BE2C (cell line): Measurements from ENCODE around the gene PDE10A.
"Not testable (repeated sequence)": the region's sequence is repeated elsewhere in the genome, so short reads cannot be mapped to it uniquely, and the experiment has no call there.

Experiments
- DNase-seq: peaks from one replicate; pipeline ENCODE4 v3.0.0-alpha.2; 2020
- H3K27me3 ChIP-seq: fragments of 250-450 bp; sonication (Bioruptor Pico); 2 replicates; pipeline ENCODE4 v1.5.1; 2020; ENCODE audit warnings: mild to moderate bottlenecking
- H3K36me3 ChIP-seq: fragments of 250-450 bp; sonication (Bioruptor Pico); 2 replicates; pipeline ENCODE4 v1.5.1; 2020; ENCODE audit warnings: mild to moderate bottlenecking
- H3K4me1 ChIP-seq: fragments of 250-450 bp; sonication (Bioruptor Pico); 2 replicates; pipeline ENCODE4 v1.5.1; 2020
- H3K4me3 ChIP-seq: 2 replicates; pipeline ENCODE4 v1.5.1; 2011; ENCODE audit warnings: low read depth, low read length
- H3K9me3 ChIP-seq: fragments of 250-450 bp; sonication (Bioruptor Pico); 2 replicates; pipeline ENCODE4 v1.5.1; 2020
- TF ChIP-seq, protein P1 (sequence below): IDR thresholded peaks from 2 replicates; pipeline ENCODE4 v1.5.1; 2012; ENCODE audit warnings: mild to moderate bottlenecking, low read depth, low read length

PDE10A gene

DNA sequence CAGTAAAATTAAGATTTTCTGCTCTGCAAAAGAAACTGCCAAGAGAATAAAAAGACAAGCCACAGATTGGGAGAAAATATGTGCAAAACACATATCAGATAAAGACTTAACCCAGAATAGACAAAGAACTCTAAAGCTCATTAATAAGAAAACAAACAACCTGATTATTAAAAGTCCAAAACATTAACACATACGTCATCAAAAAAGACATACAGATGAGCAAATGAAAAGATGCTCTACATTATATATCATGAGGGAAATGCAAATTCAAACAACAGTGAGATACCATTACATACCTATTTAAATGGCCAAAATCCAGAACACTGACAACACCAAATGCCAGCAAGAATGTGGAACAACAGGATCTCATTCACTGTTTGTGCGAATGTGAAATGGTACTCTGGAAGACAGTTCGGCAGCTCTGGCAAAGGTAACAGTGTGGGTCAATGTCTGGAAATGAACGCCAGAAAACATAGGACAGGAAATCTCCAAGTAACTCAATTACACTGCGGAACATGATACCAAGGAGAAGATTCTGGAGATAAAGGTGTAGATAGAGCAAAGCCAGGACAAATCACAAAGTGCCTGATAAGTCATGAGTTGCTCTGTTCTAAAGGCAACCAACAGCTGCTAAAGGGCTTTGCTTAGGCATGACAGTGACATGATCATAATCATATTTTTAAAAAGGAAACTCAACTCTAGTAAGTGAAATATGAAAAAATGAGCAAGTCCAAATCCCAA is 96.8 kb downstream of the PDE10A start:
- TF ChIP-seq, protein P1, sequence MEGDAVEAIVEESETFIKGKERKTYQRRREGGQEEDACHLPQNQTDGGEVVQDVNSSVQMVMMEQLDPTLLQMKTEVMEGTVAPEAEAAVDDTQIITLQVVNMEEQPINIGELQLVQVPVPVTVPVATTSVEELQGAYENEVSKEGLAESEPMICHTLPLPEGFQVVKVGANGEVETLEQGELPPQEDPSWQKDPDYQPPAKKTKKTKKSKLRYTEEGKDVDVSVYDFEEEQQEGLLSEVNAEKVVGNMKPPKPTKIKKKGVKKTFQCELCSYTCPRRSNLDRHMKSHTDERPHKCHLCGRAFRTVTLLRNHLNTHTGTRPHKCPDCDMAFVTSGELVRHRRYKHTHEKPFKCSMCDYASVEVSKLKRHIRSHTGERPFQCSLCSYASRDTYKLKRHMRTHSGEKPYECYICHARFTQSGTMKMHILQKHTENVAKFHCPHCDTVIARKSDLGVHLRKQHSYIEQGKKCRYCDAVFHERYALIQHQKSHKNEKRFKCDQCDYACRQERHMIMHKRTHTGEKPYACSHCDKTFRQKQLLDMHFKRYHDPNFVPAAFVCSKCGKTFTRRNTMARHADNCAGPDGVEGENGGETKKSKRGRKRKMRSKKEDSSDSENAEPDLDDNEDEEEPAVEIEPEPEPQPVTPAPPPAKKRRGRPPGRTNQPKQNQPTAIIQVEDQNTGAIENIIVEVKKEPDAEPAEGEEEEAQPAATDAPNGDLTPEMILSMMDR: no peak
- H3K36me3 ChIP-seq: no peaks in the 10 kb centered on the region
- DNase-seq: no peak
- no peak overlapping the region for H3K4me3 ChIP-seq
- no peaks in the 10 kb centered on the region for H3K9me3 ChIP-seq
- peaks cover 2% of the 10 kb centered on the region; the same call in 1 of the 2 replicates for H3K4me1 ChIP-seq
- no peaks in the 10 kb centered on the region for H3K27me3 ChIP-seq

DNA sequence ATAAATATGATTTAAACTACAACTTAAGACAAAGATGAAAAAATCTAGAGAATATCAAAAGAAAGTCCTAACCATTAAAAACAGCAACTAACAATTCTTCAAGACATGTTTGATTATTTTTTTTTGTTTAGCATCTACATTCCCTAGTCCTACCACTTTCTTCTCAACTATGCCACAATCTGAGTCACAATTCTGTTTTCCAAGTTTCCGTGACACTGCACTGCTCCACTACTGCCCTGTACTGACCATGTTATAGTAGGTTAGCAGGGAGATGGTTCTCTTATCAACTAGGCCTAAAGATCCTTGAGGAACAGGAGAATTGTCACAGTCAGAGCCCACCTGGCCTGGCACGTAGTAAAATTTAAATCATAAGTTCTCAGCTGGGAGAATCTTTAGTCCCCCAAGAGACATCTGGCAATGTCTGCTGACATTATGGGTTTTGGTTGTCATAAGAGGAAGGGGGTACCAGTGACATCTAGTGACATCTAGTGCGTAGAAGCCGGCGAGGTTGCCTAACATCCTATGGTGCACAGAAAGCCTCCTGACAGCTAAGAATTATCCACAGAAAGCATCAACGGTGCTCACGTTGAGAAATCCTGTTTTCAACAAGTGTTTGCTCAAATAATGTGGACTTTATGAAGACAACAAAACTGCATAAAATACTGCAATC is 100.5 kb downstream of the PDE10A start:
- Histone ChIP-seq H3K36me3 (no peaks in the 10 kb centered on the region), H3K27me3 (no peaks in the 10 kb centered on the region), H3K4me1 (no peaks in the 10 kb centered on the region), H3K9me3 (no peaks in the 10 kb centered on the region), H3K4me3 (no peak overlapping the region)
- DNase-seq: no peak
- TF ChIP-seq, protein P1: no peak

DNA sequence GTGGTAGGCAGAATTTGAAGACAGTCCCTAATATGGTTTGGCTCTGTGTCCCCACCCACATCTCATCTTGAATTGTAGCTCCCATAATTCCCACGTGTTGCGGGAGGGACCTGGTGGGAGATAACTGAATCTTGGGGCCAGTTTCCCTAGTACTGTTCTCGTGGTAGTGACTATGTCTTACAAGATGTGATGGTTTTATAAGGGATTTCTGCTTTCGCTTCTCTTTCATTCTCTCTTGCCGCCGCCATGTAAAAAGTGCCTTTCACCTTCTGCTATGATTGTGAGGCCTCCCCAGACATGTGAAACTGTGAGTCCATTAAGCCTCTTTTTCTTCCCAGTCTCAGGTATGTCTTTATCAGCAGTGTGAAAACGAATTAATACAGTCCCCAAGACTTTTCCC is 103.4 kb downstream of the PDE10A start:
- Histone ChIP-seq H3K4me3 (no peak overlapping the region), H3K27me3 (no peaks in the 10 kb centered on the region), H3K36me3 (no peaks in the 10 kb centered on the region), H3K4me1 (no peaks in the 10 kb centered on the region), H3K9me3 (no peaks in the 10 kb centered on the region)
- DNase-seq: no peak
- TF ChIP-seq, protein P1: no peak

DNA sequence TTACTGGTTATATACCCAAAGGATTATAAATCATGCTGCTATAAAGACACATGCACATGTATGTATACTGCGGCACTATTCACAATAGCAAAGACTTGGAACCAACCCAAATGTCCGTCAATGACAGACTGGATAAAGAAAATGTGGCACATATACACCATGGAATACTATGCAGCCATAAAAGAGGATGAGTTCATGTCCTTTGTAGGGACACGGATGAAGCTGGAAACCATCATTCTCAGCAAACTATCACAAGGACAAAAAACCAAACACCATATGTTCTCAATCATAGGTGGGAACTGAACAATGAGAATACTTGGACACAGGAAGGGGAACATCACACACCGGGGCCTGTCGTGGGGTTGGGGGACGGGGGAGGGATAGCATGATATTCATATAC is 104.9 kb downstream of the PDE10A start:
- not testable (repeated sequence) for H3K9me3 ChIP-seq, H3K27me3 ChIP-seq, H3K4me1 ChIP-seq, DNase-seq, H3K36me3 ChIP-seq, H3K4me3 ChIP-seq

DNA sequence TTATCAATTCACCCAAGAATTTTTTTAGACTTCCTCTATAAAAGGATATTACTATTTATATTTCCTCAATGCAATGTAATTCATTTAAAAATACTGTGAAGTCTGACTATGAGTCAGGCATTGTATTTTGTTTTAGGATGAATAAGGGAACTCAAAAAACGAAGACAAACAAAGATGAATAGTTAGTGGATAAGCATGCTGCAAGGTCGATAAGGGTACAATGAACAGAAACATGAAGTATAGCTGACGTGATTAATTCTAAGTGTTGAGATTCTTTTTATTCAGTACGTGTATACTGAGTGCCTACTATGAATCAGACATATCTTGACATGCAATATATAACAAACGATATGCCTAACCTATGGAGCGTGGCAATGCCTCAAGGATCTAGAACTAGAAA is 105.4 kb downstream of the PDE10A start:
- DNase-seq: no peak
- no peaks in the 10 kb centered on the region for H3K27me3 ChIP-seq
- H3K4me1 ChIP-seq: no peaks in the 10 kb centered on the region
- H3K36me3 ChIP-seq: no peaks in the 10 kb centered on the region
- H3K4me3 ChIP-seq: no peak overlapping the region
- TF ChIP-seq, protein P1: no peak
- H3K9me3 ChIP-seq: no peaks in the 10 kb centered on the region

DNA sequence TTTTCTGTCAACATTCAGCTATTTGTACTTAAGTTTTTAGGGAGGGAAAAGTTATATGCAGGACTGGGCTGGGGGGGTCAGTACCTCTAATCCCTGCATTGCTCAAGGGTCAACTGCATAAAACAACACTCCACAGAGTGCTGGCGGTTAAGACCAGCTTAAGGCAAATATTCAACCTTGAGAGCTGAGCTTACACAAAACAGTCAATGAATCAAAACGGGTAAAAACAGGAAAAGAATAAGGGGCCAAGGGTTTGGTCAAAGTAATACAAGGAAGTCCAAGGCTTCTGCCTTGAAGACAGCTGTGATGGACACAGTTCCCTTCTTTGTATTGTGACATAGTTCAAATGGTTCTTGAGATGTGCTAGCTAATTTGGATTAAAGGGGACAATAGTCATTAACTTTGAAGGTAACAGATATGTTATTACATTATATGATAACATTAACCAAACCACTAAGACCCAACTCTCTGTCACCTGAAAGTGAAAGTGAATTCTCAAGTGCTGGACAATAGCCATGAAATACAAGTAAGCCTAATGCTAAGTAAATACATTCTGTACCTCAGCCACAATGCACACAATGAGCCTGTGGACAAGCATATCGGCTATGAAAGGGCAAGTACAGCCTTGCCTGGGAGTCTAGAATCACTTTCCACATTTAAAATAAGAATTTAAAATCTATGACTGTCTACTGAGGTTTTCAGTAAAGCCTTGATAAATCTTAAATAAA is 106.8 kb downstream of the PDE10A start:
- Histone ChIP-seq H3K4me1 (no peaks in the 10 kb centered on the region), H3K9me3 (no peaks in the 10 kb centered on the region), H3K36me3 (no peaks in the 10 kb centered on the region), H3K4me3 (no peak overlapping the region), H3K27me3 (no peaks in the 10 kb centered on the region)
- no peak for DNase-seq
- TF ChIP-seq, protein P1: no peak

DNA sequence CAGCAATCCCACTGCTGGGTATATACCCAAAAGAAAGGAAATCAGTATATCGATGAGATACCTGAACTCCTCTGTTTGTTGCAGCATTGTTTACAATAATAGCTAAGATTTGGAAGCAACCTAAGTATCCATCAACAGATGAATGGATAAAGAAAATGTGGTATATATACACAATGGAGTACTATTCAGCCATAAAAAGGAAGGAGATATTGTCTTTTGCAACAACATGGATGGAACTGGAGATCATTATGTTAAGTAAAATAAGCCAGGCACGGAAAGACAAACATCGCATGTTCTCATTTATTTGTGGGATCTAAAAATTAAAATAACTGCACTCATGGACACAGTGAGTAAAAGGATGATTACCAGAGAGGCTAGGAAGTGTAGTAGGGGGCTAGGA is 108.4 kb downstream of the PDE10A start:
- H3K4me1 ChIP-seq, H3K36me3 ChIP-seq, H3K9me3 ChIP-seq, H3K4me3 ChIP-seq, H3K27me3 ChIP-seq, DNase-seq: not testable (repeated sequence)
